CD1c-positive myeloid dendritic cell (primary cell): Measurements from ENCODE around the gene NINJ2.
"Not testable (repeated sequence)": the region's sequence is repeated elsewhere in the genome, so short reads cannot be mapped to it uniquely, and the experiment has no call there.

ENCODE experiments used
- DNase-seq: peaks from one replicate; pipeline ENCODE4 v3.0.0-alpha.2; 2016; ENCODE audit errors: extremely low spot score

The NINJ2 gene, protein sequence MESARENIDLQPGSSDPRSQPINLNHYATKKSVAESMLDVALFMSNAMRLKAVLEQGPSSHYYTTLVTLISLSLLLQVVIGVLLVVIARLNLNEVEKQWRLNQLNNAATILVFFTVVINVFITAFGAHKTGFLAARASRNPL

DNA sequence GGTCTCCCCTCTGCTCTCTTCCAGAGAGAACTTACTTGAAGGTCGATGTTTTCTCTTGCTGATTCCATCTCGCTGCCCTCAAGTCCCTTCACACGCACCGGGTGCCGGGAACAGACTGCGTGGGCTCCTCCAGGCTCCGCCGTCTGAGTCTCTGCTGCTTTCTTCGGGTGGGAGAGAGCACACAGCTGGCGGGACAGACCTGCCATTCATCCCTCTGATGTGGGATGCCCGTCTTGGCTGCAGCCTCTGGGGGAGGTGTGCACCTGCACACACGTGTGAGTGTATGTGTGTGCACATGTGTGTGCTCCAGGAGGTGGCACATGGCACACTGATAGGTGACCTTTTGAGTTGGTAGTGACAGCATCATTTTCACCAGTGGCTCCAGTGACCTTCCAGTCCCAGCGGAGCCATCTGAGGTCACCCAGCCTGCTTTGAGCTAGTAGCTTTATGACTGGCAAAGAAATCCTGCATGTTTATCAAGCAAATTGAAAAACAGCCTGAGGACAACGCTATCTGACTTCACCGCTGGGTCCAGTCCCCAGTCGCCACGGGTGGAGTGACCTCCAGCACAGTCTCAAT lies at the start of gene NINJ2:
Gene NINJ2, minus strand, starts transcription at position 153 of the 579 bp plus-strand sequence. Its CDS starts 85 bp downstream, at position 68.
- DNase-seq, result no peak

DNA sequence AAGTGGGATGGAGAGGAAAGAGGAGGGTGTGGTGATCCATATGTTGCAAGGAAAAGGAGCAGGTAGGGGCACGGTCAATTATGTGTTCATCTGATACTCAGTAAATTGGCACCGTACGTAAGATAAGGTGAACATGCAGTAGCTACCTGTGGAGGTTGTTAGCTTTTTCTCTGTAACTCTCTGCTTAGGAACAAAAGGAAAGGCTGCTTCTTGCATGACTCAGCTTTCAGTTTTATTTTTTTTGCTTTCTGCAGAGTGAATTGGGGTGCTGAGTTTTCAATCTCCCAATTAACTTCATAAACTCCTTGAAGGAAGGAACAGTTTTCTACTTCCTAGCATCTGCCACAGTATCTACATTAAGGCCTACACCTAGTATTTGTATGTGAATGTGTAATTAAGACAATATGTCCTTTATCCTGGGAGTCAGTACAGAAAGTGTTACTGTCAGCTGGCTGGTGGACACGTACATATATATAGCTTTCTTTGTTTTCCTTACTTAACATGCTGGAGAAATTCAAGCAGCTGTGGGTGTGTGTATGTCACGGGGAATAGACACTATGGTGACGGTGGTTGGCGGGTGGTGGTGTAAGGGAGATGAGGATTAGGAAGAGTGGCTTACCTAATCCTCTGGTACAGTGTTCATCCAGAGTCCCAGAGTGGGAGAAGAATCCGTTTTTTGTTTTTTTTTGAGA lies 49.1 kb upstream of the NINJ2 start:
- DNase-seq, result no peak

- DNase-seq, result no peak
Measured at GRCh38 chr12:709455-710020, 46.3 kb upstream of the NINJ2 start.

- DNase-seq, result not testable (repeated sequence)
Measured at GRCh38 chr12:708084-708483, 44.8 kb upstream of the NINJ2 start.

GRCh38 chr12:704516-705242 lies 41.4 kb upstream of the NINJ2 start:
- no peak for DNase-seq

DNA sequence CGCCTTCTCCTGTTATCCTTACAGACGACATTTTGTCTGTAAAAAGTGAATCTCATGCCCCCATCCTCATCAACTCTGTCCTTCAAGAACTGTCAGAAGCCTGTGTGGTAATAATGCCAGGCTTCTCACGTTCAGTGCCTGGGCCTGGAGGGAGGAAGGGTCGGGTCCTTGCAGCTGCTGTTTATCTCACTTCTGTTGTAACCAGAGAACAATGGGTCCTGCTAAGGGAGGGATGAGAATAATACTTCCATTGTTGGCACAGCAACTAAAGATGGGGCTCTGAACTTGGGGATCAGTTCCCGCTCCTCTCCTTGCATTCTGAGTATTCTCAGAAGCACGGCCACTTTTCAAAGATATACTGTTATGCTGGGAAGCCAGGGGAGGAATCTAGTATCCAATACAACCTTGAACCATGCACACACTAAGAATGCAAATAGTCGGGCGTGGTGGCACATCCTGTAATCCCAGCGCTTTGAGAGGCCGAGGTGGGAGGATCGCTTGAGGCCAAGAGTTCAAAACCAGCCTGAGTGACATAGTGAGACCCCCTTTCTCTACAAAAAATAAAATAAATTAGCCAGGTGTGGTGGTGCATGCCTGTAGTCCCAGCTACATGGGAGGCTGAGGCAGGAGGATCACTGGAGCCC lies 38.8 kb upstream of the NINJ2 start:
- no peak for DNase-seq

- DNase-seq, result no peak
Measured at GRCh38 chr12:700016-700415, 36.8 kb upstream of the NINJ2 start.

GRCh38 chr12:698222-698621 lies 35.0 kb upstream of the NINJ2 start:
- not testable (repeated sequence) for DNase-seq

- DNase-seq, result peak; percentile 35
Measured at GRCh38 chr12:697481-697880, 34.2 kb upstream of the NINJ2 start.

DNA sequence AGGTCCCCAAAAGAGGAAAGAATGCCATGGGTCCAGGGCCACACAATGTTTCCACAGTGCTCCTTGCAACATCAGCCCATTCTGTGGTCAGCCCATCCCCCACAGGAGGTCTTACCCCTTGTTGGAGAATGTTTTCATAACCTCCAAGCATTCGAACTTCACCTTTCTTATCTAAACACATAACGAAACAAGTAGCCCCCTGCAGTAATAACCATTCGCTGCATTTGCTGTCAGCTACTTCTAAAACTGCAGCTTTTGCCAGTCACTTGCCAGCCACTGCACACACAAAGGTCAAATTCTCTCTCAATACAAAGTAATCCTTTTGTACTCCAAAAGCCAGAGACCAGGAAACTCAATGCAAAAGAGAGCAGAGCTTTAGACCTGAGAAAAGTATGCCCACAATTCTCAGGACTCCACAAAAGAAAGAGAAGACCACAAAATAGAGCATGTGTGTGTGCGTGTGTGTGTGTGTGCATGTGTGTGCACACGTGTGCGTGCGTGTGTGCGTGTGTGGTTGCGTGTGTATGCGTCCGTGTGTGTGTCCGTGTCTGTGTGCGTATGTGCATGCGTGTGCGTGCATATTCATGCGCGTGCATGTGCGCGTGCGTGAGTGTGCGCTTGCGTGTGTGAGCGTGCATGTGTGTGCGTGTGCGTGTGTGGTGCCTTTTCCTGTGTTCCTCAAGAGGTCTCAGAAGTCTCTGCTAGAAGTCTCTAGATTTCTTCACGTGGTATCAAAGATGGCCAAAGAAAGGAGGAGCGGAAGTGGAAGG lies 31.7 kb upstream of the NINJ2 start:
- DNase-seq, result no peak

DNA sequence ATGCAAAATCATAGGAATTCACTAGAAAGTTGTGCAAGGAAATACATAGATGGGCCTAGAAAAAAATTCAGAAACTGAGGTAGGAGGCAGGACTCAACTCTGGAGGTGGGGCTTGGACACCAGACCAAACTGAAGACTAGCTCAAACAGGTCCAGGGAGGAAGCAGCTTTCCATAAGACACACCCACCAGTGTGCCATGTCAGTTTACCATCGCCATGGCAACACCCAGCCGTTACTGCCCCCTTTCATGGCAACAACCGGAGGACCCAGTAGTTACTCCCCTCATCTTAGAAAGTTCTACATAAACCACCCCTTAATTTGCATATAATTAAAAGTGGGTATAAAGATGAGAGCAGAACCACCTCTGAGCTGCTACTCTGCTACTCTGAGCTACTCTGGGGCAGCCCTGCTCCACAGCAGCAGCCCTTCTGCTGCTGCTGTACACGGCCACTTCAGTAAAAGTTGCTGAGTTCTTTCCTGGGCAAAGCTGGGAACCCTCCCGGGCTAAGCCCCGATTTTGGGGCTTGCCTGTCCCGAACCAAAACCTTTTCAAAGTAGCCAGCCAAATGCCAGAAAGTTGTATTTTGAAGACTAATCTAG lies 30.8 kb upstream of the NINJ2 start:
- DNase-seq, result no peak

GRCh38 chr12:692274-692673 lies 29.0 kb upstream of the NINJ2 start:
- DNase-seq, result no peak

DNA sequence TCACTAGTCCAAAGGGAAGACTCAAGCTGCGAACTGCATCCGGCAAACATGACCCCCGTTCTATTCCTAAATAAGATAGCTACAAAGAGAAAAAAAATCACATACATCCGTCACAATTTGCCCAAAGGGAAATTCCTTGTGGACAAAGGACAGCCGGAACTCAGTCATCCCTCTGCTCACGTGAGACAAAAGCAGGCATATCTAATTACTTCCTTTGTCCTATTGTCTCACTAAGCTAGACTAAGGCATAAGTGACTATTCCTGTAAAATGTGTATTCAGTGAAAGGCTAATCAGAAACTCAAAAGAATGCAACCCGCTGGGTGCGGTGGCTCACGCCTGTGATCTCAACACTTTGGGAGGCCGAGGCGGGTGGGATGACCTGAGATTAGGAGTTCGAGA lies 27.2 kb upstream of the NINJ2 start:
- DNase-seq, result no peak

DNA sequence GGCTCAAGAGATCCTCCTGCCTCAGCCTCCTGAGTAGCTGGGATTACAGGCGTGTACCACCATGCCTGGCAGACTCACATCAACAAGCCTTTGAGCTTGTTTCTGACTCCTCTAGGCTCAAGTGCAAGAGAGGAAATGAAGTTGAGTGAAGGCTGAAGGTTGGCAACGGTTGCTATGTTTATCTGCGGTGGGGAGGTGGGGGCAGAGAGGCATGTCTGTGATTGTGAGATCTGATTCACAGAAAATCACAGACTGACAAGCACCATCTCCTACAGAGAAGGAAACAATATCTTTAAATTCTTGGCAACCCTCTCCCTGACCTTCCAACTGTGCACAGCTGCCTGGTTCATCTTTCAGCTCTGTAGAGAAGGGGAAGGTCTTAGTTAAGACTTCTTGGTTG lies 22.1 kb upstream of the NINJ2 start:
- peak; percentile 84 for DNase-seq

- no peak for DNase-seq
Measured at GRCh38 chr12:684416-684815, 21.2 kb upstream of the NINJ2 start.

GRCh38 chr12:681568-682256 lies 18.5 kb upstream of the NINJ2 start:
- DNase-seq, result no peak

GRCh38 chr12:678747-679712 lies 15.8 kb upstream of the NINJ2 start:
- DNase-seq, result no peak

GRCh38 chr12:675562-675961 lies 12.3 kb upstream of the NINJ2 start:
- no peak for DNase-seq

- DNase-seq, result peak; percentile 56
Measured at GRCh38 chr12:674272-674781, 11.1 kb upstream of the NINJ2 start.
